EH (cell line): ENCODE data around the gene PDE5A.
A peak's percentile ranks its signal among the peaks of the same experiment; 100 is the strongest.
"Not testable (repeated sequence)": the region's sequence is repeated elsewhere in the genome, so short reads cannot be mapped to it uniquely, and the experiment has no call there.

Experiments
- DNase-seq: peaks from one replicate; pipeline ENCODE4 v3.0.0-alpha.2; 2015; ENCODE audit warnings: low read depth

Gene PDE5A

GRCh38 chr4:119628281-119629141, at the start of gene PDE5A:
PDE5A (minus strand) TSS chr4:119628804; CDS start chr4:119628671, 133 bp downstream.
- DNase-seq: peak; percentile 81

DNA sequence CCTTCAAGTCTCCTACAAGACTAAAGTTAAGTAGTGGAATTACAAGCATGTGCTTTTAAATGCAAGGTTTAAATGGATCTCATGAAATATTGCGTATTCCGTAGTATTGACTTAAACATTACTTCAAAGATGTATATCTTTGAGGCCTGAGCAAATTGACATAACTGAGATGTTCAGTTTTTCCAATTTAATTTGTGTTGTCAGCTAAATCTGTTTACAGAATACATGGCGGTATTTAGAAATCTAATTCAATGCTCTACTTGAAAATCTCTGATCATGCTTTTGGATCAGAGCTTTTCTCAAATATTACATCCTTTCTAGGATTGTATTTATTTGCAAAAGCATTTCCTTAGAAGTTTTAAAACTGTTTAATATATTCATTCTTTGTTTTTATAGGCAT, 47.5 kb upstream of the PDE5A start:
- DNase-seq: no peak

- DNase-seq: peak; percentile 8
Observed at GRCh38 chr4:119675391-119675790, 46.8 kb upstream of the PDE5A start.

DNA sequence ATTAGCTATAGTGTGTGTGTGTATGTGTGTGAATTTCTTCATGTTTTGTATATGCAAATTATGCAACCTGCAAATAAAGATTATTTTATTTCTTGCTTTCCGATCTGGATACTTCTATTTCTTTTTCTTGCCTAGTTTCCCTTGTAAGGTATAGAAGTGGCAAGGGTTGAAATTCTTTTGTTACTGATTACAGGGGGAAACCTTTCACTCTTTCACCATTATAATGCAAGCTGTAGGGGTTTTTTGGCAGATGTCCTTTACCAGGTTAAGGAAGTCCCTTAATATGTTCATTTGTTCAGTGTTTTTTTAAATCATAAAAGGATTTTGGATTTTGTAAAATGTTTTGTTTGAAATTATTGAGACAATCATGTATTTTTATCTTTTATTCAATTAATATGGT, 44.3 kb upstream of the PDE5A start:
- DNase-seq: no peak

DNA sequence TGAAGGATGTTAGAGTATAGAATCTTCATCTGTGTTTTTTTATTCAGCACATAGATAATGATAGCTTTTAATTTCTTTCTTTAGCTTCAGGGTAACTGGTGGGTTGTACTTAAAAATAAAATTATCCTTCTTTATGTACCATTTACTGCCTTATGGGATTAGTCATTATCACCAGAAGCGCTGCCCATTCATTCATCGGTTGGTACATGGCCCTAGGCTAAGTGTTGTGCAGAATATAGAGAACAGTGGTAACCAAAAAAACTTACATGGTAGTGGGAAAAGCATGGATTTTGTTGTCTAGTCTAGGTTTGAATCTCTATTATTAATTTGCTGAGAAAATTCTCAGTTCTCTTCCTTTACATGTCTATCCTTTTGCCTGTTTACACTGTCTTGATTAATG, 43.5 kb upstream of the PDE5A start:
- DNase-seq: no peak

DNA sequence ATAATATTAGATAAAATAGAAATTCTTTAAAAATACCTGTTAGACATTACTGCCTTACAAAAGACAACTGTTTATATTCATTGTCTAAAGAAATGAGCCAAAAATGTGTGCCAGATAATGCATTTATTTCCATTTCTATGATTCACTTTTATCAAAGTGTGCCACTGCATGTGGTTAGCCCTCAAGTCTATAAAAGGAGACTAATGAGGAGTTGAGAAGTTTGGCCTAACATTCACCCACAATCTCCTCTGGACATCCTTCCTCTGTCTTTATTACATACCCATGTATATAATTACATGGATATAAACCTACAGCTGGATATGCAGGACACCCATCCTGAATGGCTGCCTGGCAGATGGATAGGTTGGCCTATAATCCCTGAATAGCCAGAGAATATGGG, 42.6 kb upstream of the PDE5A start:
- peak; percentile 17 for DNase-seq

GRCh38 chr4:119667802-119668201, 39.2 kb upstream of the PDE5A start:
- DNase-seq: no peak

DNA sequence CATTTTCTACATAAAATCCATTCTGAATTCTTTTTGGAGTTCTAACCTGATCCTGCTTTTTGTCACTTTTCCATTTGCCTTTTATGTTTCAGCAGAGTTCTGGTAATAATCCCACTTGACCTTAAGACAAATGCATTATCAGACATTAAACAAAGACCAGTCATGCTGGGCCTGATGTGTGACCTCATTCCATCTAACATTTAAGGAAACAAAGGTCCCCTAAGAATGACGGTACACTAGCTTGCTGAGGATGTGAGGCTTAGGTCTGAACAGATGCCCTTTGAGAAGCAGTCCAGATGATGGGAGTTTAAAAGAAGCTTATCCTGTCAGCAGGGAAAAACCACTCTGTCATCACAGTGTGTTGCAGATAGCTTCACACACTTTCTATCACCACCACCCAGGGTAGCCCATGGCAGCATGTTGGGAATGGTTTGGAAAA, 38.1 kb upstream of the PDE5A start:
- DNase-seq: peak; percentile 34

DNA sequence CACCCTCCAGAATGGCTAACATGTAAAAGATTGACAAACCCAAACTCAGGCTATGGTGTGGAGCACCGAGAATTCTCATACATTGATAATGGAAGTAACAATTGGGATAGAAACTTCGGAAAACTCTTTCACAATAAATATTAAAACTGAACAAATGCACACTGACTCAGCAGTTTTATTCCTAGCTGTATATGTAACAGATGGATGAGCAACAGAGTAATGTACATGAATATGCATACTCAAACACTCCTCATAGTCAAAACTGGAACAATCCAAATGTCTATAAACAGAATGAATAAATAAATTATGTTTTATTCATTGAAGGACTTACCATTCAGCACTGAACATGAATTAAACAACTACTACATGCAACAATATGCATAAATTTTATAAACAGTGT, 37.1 kb upstream of the PDE5A start:
- DNase-seq: no peak

DNA sequence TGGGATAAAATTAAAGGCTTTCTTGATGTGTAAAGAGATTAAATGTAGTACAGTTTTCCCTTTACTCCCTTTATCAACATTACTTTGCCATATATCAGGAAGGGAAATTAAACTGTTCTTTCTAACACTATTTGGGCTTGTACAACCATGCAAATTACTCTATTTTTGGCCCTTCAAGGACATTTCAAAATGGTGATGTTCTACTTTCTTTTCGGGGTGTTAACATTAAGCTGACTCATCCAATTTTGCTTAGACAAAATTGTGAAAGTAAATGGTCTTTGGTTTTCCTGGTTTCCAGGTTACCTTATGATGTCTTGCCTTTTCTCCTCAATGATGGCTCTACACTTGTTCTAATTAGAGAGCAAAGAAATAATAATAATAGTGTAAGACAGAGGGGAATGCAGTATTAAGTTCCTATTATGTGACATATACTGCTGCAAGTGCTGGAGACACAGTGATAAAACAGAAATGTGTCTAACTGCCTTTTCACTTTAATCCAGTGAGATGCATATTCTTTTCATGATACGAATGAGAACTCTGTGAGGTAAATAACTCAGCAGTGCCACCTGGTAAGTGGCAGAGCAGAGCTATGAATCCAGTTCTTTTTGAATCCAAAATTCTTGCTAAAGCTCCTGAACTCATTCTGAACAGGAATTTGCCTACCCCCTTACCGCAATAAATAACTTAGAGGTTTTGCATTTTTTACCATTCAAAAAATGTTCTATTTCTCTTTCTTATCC, 35.7 kb upstream of the PDE5A start:
- no peak for DNase-seq

DNA sequence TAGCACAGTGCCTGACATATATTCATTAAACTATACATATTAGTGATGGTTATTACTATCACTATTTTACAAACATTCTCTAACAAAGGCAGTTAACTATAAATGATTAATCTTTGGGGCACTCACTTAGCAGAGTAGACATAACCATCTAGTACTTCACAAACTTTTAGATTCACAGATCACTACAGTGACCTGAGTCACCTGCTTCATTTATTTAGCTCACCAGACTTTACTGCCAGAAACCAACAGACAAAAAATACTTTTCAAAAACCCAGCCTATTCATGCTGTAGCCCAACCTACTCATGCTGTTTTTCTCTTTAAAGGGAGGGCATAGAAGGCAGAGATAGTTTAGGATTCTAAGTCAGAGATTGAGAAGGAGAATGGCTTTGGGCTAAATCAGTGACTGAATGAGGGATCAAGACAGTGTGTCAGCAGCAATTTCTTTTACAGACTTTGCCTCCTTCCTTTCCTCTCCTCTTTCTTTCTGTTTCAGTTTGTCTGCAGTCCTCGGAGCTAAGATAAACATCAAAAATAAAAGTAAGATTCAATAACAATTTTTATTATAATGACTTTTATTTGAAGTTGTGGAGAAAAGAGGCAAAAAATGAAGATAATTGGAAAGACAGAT, 34.7 kb upstream of the PDE5A start:
- no peak for DNase-seq

GRCh38 chr4:119662612-119663011, 34.0 kb upstream of the PDE5A start:
- DNase-seq: not testable (repeated sequence)

GRCh38 chr4:119661231-119661630, 32.6 kb upstream of the PDE5A start:
- DNase-seq: no peak

DNA sequence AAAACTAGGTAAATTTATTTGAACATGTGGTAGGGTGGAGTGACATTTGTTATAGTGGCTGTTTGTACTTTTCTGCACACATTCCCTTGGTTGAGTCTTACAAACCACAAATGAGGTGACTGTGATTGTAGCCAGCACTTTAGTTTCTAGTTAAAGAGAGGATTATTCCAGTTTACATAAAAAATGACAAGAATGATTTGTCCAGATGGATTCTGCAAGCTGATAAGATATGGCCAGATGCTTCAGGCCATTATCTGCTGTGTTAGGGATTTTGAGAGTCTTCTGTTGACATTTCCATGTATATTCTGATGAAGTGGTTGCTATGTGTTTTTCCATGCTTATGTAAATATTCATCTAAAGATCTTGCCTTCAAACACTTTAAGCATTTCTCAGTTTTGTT, 31.0 kb upstream of the PDE5A start:
- DNase-seq: peak; percentile 81

GRCh38 chr4:119657111-119657611, 28.6 kb upstream of the PDE5A start:
- DNase-seq: peak; percentile 29

DNA sequence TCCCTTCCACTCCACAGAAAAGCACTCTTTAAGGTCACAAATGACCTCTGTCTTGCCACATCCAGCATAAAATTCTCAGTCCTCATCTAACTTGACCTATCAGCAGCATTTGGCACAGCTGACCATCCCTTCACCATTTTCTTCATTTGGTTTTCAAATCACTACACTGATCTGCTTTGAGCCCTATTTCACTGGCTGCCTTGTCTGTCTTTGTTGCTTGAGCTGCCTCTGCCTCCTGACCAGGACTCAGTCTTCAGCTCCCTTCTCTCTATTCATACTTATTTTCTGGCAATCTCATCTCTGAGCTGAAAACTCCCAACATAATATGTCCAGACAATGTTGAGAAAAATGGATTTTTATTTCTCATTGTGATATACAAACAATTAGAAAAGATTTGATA, 27.7 kb upstream of the PDE5A start:
- DNase-seq: no peak

DNA sequence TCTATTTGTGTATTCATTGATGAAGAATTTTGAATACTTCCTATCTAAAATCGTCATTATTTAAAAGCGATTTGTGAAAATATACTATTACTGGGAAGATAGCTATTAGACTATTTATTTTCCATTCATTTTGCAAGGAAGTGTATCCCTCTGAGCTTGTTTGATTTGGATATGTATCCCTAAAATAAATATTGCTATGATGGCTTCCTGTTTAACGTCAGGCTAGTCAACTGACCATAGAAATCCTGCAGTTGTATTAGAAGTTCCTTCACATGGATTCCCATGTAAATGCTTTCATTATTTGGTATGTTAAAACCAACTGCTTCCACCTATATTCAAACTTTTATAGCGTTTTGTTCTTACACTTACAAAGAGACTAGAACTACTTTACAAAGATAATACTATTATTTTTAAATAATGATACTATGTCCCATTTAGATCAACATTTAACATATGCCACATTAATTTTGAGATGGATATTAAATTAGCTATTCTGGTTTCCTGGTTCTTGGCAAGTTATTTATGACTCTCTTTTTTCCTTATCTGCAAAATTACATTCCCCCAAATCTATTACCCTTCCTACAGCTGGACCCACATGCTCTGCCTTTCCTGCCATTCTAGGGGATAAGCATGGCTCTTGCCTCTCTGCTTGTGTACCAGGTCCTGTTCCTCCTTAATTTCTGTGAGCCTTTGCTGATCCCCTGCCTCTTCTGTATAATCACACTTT, 26.7 kb upstream of the PDE5A start:
- DNase-seq: no peak

DNA sequence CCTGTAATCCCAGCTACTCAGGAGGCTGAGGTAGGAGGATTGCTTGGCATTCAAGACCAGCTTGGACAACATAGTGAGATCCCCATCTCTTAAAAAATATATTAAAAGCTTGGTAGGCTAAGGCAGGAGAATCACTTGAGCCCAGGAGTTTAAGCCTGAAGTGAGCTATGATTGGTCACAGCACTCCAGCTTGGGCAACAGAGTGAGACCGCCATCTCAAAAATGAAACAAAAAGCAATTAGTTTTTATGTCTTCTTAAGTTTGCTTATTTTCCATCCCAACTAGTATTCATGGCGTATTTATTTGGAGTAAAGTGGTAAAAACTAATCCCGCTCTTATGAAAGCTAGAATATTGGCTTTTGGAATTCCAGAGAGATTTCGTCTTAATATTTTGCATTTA, 25.4 kb upstream of the PDE5A start:
- DNase-seq: no peak

DNA sequence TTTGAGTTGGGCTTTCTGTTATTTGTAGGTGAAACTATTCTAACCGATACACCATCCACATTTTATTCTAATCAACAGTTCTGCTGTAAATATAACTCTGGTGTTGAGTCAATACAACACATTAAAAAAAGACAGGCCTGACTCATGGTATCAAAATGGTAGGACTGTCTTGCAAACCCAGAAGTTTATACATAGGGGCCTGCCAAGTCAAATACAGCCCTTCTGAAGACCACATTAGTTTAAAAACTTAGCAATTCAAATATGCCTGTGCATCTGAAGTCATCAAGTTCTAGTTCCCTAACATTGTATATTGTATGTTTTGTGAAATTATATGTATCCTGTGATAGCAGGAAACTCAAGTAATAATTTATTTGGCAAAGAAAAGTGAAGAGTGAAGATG, 24.4 kb upstream of the PDE5A start:
- peak; percentile 84 for DNase-seq

DNA sequence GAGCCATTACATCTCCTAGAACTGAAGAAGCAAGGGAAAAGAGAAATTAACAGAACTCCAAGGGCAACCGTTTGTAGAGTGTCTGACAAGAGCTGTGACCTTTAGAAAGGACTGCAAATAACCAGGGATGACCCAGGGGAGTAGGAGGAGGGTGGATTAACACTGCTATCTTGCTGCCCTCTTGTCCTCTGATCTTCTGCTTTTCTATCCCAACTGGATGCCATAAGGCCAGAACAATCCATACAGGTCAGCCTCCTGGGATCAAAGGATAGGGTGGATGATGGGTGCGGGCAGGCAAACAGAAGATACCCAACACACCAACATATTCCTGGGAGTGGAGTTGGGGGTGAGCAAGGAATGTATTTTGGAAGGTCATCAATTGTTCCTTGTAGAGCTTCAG, 19.8 kb upstream of the PDE5A start:
- DNase-seq: no peak

- peak; percentile 46 for DNase-seq
Observed at GRCh38 chr4:119647558-119647957, 19.0 kb upstream of the PDE5A start.
